Suprapubic skin (tissue), 2 donors: ENCODE data around the gene HNRNPH1.

Experiments
- EP300 ChIP-seq: sonication (generic); formaldehyde crosslinking; IDR thresholded peaks from one replicate; pipeline ENCODE4 v1.6.1; 2017; ENCODE audit warnings: antibody characterized with exemption
- POLR2A ChIP-seq, 2 donors: fragments of 450-650 bp; IDR thresholded peaks; one replicate each; pipeline ENCODE4 v1.6.1; 2017; ENCODE audit warnings: antibody characterized with exemption in 2 of 2, mild to moderate bottlenecking in 2 of 2, moderate library complexity in 2 of 2

DNA sequence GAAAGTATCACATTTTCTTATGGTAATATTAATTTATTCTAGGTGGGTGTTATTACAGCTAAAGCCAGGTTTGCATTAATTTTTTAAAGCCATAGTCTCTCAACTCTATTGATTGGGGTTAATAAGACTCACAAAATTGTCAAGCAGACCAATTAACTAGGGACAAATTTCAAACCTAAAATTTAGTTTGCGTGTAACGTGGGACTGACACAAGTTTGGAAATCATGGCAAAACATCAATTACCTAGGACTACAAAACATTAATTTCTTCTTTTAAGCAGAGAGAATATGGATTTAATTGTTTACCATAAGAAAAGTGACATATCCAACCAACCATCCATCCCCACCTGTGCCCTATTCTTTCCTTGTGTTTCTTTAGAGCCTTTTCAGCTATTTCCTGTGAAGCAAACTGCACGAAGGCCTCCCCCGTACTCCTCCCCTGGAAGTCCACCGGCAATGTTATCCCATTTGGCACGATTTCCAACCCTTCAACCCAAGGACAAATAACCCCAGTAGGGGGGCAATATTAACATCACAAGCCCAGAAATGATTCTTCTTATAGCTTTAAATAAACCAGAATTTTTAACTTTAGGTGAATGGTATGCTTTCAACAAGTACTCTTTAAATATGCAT is 4.4 kb downstream of the HNRNPH1 start:
- no peak for TF ChIP-seq POLR2A (IDR thresholded peaks at IDR 0.05)
- TF ChIP-seq EP300: no peak
